ENCODE data around the gene MORN1.

The MORN1 gene

DNA sequence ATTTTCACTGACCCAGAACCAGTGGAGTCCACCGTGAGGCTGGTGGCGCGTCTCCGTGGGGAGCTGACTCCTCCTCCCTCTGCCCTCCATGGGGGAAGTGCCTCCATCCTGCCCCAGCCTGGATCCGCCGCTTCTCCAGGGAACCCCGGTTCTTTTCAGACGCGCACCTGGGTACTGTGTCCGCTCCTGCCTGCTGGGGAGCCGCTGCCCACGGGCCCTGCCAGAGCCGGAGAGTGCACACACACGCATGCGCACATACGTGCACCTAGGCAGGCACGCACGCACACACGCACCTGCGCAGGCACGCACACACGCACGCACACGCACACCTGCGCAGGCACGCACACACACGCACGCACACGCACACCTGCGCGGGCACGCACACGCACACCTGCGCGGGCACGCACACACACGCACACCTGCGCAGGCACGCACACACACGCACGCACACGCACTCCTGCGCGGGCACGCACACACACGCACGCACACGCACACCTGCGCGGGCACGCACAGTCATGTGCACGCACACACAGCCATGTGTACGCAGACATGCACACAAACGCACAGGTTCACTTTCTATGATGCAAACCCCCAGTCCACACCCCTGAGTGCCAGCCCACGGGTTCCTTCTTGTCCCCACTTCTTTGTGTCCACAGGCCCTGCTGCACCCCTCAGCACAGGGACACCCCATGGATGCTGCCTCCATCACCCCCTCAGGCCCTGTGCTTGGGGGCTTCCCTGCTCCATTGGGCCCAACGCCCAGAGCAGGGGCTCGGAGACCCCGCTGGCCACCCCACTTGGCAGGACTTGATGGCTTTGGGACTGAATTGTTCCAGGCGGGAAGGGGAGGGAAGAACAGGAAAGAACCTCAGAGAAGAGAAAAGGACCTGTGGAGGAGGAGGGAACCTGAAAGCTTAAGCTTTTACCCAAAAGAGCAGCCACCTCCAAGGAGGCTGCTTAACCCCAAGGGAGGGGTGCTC is 42.7 kb downstream of the MORN1 start:
- DNase-seq = no peak

DNA sequence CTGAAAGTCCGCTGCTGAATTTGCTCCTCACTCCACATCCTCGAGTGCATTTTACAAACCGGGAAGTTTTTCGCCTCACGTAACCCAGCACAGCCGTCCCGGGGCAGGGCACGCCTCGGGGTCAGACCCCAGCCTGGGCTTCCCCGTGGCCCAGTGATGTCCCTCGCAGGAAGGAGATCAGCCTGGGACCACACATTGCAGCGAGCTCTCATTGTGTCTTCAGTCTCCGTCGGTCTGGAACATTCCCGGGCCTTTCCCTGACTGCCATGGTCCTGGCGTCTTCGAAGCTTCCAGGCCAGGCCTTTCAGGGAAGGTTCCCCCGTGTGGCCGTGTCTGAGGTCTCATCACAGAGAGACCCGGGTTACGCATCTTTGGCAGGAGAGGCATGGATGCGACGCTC is 43.5 kb downstream of the MORN1 start:
- no peak for DNase-seq

DNA sequence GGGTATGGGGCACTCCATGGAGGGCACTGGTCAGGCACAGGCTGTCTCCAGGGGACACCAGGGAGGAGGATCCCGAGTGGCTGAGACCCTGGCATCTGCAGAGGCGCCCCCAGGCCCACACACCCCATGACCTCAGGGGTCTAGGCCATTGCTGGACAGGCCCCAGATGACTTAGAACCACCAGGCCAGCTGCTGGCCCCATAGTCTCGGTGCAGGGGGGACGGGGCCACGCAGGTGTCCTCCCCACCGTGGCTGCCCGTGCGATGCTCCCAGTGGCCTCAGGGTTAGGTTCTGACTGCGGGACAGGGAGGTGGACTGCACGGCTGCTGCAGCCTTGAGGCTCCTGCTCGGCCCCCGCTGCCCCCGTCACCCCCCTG is 44.0 kb downstream of the MORN1 start:
- no peak for DNase-seq

DNA sequence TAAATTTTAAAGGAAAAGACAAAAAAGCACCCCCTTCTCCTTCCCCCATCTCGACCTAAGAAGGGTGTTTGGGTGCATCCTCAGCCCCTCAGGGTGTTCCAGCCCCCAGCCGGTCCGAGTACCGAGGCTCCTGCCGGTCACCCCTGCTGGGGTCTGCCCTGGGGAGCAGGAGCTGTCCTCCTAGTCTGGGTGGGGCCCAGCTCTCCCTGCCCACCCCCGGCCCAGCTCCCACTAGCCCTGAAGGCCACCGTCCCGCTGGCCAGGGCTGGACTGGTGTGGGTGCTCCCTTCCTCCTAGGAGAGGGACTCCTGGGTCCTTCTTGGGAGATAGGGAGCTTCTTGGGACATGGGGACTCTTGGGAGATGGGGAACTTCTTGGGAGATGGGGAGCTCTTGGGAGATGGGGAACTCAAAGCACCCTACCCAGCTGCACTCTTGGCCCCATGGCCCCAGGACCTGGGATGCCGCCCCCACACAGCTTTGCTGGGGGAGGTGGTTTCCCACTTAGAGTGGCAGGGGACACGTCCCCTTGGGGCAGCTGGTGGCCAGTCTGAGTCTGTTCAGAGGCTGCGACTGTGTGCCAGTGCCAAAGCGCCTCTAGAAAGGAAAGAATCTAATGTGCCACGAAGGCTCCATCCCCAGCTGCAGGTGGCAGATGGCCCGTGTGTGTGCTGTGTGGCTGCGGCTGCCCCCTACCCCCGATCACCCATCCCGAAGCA is 44.5 kb downstream of the MORN1 start:
- DNase-seq = no peak

DNA sequence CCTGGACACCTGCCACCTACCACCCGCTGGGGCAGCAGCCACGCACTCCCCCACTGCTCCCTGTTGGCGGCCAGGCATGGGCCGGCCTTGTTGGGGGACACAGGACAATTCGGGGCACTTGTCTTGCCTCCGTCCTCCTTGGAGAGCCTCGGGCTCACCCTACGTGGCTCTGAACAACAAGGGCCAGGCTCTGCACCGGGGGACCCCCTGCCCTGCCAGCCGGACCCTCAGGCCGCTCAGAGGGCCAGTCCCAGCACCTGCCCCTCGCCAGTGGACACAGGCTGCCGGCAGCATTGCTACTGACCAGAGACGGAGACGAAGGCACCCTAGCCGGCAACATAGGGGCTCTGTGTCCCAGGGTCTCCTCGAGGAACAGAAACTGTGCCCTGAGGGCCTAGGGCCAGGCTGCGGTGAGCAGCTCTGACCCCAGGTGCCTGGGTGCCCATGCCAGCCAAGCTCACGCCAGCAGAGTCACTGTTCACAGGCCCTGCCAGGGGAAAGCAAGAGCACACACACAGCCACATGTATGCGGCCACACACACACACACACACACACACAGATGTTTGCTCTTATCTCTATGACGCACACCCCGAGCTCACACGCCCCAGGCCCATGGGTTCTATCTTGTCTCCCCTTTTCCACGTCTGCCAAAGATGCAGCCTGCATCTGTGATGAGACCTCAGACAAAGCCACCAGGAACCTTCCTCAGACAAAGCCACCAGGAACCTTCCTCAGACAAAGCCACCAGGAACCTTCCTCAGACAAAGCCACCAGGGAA is 45.9 kb downstream of the MORN1 start:
- no peak for DNase-seq

DNA sequence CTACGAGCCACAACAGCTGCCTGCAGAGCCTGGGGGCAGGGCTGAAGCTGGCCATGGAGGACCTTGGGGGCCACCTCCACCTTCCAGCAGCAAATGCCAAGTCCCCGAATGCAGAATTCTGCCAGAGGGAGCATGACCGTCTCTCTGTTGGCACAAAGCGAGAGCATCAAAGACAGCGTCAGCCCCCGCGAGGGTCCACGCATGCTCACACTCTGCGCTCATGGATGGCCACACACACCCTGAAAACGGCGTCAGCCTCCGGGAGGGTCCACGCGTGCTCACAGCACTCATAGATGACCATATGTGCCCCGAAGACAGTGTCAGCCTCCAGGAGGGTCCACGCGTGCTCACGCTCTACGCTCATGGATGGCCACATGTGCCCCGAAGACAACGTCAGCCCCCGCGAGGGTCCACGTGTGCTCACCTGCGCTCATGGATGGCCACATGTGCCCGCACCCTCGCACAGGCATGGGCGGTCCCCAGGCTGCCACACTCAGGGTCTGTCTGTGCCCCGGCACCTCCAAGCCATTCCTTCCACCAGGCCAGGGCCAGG is 46.5 kb downstream of the MORN1 start:
- no peak for DNase-seq

DNA sequence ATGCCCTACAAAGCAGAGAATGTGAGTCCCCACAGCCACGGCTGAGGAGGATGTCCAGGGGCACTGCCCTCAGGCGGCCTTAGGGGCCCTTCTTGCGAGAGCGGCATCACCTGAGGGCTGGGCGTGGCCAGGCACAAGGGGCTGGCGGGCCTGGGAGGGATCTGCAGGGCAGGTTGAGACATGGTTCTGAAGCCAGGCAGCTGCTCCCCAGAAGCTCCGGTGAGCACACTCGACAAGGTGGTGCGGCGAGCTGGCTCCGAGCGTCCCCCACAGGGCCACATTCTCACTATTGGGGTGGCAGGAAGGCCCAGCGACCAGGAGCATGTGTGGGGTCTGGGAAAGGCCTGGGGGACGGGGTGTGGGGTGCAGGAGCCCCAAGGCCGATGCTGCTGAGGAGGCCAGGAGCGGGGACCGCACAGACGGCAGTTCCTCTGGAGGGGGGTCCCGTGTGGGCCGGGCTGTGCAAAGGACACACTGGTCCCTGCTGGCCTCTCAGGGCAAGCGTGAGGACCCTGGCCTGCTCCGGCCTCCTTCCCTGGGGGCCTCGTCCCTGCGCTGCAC is 47.2 kb downstream of the MORN1 start:
- DNase-seq = no peak

DNA sequence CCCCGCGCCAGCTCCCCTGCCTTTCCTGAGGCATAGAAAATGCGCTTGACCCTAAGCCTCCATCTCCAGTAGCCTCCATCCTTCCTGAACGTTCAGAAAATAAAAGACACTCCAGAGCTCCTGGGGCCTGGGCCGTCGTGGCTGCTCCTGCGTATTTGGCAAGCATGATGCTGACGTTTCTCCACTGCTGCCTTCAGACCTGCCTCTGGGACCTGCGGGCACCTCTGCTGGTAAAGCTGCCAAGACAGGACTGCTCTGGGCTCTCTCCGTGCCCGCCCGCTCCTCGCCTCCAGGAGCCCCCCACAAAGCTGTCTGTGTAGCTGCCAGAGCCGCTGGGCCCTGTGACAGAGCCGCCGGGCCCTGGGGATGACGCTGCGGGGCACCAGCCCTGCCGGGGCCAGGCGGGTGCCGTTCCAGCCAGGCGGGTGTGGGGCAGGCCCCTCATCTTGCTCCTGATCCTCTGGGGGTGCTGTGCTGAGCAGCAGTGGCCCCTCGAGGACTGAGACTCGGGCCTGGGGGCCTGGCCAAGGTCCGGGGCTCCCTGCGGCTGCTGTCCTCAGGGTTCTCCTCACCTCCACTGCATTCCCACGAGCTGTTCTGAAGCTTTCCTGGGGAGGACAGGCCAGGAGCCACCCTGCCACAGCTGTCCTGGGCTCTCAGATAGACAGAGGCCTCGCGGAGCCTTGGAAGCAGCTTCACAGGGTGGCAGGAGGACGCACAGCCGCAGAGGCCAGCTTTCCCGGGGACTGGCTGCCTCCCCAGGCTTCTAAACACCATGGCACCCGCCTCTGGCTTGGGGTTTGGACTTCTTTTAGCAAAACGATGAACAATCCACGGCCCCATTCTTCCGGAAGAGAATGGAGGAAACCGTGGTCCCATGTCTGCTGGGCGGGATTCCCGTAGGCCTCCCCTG is 48.1 kb downstream of the MORN1 start:
- DNase-seq = no peak

DNA sequence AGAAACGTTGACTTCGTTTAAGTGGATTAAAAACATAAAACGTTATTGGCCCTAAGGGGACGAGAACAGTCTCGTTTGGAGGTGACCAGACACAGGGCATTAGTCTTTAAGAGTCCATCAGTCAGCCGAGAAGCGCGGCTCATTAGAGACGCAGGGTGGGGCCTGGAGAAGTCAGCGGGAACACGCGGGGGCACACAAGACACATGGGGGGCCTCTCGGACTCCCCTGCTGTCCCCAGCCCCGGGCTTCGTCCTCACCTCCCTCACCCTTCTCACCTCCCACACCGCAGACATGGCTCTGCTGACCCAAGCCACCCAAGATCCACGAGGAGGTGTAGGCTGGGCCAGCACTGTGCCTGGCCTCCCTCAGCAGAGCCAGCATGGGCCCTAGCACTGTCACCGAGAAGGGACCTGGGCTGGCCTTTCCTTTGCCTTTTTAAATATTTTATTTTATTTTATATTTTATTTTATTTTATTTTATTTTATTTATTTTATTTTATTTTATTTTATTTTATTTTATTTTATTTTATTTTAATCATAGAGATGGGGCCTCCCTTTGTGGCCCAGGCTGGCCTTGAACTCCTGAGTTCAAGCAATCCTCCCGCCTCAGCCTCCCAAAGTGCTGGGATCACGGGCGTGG is 48.9 kb downstream of the MORN1 start:
- no peak for DNase-seq

DNA sequence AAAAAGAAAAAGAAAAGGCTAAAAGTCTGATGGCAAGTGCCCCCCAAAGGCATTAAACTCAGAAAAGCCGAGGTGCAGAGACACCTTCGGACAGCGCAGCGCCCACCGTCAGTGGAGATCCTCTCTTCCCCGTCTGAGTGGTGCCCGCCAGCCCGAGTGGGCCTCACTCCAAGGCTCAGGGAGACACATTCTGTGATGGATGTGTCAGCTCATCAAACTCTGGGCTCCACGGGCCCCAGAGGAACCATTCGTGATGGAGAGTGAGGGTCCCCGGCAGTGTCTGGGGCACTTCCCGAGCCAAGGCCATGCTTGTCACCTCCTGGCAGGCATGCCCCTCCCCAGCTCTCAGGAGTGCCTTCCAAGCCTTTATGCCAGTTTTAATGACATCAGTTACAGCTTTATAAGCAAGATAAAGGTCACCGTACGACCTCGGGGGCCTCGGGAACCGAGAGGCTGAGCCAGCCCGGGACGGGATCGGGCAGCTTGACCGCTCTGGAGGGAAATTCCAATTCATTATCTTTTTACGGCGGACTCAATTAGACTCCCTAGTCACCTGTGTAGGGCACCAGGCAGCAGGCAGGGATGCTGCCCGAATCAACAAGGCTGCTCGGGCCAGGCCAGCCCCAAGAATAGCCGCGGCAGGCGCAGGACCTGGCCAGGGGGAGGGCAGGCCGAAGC is 49.5 kb downstream of the MORN1 start:
- DNase-seq = no peak

DNA sequence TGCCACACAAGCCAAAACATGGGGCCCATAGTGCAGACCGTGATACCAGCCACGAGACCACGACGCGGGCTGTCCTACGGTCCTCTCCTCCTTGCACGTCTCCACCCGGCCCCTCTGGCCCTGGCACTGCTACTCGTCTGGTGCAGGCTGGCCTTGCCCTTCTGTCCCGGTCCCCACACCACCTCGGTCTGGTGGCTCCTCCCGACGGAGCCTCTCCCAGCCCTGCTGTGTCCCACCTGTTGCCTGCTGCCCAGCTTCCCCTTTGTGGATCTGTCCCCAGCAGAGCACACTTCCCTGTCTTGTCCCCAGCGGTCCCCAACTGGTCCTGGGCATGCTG is 50.5 kb downstream of the MORN1 start:
- no peak for DNase-seq

DNA sequence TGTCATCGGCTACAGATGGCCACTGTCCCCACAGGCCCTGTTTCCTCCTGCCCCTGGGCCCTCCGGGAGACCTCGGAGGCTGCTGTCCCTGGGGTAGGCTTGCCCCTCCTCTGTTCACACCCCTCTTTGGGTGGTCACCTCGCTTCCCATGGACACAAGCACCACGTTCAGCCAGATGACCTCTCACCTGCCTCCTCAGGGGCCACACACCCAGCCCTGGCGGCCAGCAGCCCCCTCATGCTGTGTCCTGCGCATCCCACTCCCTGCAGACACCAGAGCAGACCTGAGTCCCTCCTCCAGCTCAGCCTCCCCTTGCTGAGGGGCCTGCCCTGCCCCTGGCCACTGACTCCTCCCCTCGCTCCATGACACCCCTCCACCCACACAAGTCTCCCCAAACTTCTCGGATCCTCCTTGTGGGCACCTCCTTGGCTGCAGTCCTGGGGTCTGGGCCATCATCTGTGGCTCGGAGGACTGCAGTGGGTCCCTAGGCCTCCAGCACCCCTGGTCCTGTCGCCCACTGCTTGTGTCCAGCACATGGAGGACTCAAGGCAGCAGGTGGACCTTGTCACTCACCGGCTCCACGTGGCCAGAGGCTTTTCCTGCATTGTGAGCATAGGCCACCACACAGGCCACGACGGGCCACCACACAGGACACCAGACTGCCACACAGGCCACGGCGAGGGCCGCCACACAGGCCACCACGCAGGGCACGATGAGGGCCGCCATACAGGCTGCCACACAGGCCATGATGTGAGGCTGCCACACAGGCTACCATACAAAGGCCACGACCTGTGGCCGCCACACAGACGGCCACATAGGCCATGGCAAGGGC is 51.1 kb downstream of the MORN1 start:
- no peak for DNase-seq

DNA sequence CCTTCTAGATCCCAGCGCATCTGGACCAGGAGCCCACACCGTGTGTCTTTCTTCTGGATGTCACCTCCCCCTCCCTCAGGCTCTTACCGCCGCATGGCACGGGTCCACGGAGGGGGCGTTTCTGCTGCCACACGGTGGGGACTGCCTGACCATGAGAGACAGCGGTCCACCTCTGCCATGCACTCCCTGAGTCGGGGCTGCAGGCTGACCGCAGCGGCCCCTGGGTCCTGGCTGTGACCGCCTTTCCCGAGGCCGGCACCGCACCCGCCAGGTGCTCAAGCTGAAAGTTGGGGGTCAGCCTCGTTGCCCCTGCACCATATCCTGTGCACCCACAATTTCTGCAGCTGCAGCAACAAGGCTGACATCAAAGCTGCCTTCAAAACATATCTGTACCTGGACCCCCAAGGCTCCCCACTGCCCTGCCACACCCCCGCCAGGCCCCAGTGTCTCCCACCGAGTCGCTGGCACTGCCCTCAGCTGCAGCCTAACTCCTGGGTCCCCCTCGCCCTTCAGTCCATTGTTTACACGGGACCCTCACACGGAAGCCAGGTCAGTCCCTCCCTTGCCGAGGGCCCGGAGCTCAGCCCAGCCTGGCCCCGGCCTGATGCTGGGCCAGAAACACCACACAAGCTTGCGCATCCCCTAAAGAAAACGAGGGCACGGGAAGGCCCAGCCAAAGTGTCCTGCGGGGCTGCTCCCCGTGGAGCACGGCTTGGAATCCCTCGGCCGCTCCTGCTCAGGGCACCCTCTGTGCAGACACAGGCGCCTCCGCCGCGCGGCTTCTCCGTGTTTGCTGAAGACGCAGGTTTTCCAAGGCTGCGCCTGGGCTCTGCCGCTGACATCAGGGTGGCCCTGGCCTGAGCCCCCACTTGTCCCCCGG is 51.9 kb downstream of the MORN1 start:
- DNase-seq = no peak

DNA sequence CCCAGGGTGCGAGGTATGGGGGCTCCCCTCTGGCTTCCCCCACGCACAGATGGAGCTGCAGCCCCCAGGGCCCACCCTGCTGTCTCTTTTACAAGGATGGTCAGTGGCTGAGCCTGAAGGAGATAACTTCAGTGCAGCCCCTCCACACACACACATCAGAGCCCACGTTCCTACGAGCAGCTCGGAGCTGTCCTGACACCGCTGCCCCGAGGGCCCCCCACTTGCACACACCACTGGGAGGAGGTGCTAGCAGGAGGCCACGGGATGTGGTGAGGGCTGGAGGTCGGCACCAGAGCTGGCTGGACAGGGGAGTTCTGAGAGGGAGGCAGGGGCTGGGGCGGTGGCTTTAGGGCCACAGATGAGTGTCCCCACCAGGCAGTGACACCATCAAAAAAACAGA is 53.9 kb downstream of the MORN1 start:
- DNase-seq = no peak

DNA sequence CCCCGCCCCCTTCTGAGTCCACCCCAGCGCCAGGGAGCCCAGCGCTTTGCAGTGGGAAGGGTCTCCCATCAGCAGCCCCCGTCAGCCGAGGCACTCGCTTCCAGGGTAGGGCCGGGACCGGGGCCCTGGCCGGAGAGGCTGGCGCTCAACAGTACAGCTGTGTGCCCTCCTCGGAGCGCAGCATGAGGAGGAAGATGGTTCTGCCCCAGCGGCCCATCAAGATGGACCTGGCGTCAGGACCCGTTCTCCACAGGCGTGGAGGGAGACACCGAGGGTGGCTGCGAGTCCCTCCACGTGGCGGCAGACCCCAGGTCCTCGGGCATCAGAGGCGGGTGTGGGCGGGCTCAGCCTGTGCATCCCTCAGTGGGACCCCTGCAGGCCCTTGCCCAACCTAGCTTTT is 54.3 kb downstream of the MORN1 start:
- DNase-seq = no peak

DNA sequence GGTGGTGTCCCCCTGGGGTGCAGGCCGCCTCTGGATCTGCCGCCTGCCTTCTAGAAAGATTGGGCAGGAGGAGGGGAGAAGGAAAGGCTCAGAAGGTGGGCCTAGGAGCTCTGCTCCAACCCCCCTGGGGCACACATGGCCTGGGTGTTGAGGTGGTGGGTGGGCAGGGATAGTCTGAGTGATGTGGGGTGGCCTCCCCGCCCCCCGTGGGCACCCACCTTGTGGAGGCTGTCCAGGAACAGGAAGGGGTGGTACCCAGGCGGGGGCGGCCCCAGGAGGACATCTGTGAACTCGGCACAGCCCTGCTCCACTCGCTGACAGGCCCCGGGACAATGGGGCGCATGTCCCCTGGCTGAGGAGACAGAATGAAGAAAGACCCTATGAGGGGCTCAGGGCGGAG is 54.9 kb downstream of the MORN1 start:
- DNase-seq = no peak

DNA sequence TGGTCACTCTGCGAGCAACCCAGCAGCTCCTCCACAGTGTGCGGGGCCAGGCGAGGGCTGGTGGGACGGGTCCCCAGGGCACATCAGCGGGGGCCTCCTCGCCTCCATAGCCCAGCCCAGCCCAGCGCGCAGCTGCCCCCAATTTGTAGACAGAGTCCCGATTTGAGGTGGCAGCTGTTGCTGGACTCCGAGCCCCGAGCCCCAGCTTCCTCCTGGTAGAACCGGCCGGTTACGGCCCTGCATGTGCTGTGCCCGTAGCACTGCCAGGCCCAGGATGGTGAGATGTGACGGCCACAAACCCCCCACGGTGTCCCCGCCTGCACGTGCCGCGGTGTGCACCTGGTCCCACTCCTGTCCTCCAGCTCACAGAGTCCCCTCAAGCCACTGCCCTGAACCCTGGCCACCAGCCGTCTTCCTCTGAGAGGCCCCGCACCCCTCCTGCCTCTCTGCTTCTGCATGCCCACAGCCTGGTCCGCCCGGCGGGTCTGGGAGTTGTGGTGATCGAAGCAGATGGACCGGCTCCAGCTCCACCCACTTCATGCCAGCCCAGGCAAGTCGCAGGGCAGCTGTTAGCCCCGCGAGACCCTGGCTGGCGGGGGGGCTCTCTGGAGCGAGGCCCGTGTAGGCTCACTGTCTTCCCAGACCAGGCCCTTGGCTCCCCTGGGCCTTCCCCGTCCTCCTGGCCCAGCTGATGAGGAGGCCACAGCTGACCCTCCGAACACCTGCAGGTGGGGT is 55.5 kb downstream of the MORN1 start:
- DNase-seq = no peak

All from SIG-M5 (cell line).